IPS-15b (cell line): ENCODE results near the gene BLACAT1.
"Not testable (repeated sequence)": the region's sequence is repeated elsewhere in the genome, so short reads cannot be mapped to it uniquely, and the experiment has no call there.

Experiments
- H3K27me3 ChIP-seq: one replicate; pipeline ENCODE4 v1.6.1; 2013; ENCODE audit warnings: low read length; ENCODE audit not compliant: control insufficient read depth, insufficient read depth
- H3K36me3 ChIP-seq: one replicate; pipeline ENCODE4 v1.6.1; 2013; ENCODE audit warnings: low read length; ENCODE audit not compliant: control insufficient read depth, insufficient read depth
- H3K4me1 ChIP-seq: one replicate; pipeline ENCODE4 v1.6.1; 2013; ENCODE audit warnings: mild to moderate bottlenecking, low read length; ENCODE audit not compliant: control insufficient read depth, insufficient read depth
- H3K4me3 ChIP-seq: one replicate; pipeline ENCODE4 v1.5.1; 2013; ENCODE audit warnings: low read depth, low read length
- H3K9ac ChIP-seq: one replicate; pipeline ENCODE4 v1.6.1; 2013; ENCODE audit warnings: low read depth, mild to moderate bottlenecking, low read length
- H3K9me3 ChIP-seq: one replicate; pipeline ENCODE4 v1.6.1; 2013; ENCODE audit warnings: mild to moderate bottlenecking, low read length; ENCODE audit not compliant: control insufficient read depth, insufficient read depth

BLACAT1 gene

DNA sequence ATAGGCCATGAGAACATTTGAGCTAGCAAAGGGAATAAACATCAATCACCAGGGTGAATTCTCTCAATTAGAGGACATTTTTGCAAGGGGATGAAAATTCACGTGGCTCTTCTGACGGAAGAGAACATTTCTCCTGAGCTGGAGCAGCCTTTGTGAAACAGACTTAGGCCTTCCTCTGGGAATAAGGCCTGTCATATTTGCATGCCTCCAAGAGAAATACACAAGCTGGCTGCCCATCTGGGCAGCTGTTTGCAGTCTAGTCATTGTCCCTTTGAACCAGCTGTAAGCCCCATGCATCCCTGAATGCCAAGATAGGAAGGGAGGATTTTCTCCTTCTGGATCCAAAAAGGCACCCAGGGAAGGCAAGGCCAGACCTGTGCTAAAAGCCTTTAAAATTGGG, 39.5 kb downstream of the BLACAT1 start:
- H3K27me3 ChIP-seq = no peaks in the 10 kb centered on the region
- H3K9me3 ChIP-seq = no peaks in the 10 kb centered on the region
- H3K4me3 ChIP-seq = no peak overlapping the region
- no peak overlapping the region for H3K9ac ChIP-seq
- no peaks in the 10 kb centered on the region for H3K36me3 ChIP-seq
- no peaks in the 10 kb centered on the region for H3K4me1 ChIP-seq

GRCh38 chr1:205410581-205411298, 45.1 kb downstream of the BLACAT1 start:
- H3K4me3 ChIP-seq = no peak overlapping the region
- H3K36me3 ChIP-seq = no peaks in the 10 kb centered on the region
- no peaks in the 10 kb centered on the region for H3K4me1 ChIP-seq
- H3K9ac ChIP-seq = no peak overlapping the region
- H3K9me3 ChIP-seq = peaks cover 11% of the 10 kb centered on the region
- H3K27me3 ChIP-seq = no peaks in the 10 kb centered on the region

GRCh38 chr1:205407970-205408369, 47.9 kb downstream of the BLACAT1 start:
- H3K9ac ChIP-seq = no peak overlapping the region
- H3K4me3 ChIP-seq = no peak overlapping the region
- H3K9me3 ChIP-seq = peaks cover 11% of the 10 kb centered on the region
- no peaks in the 10 kb centered on the region for H3K4me1 ChIP-seq
- H3K36me3 ChIP-seq = no peaks in the 10 kb centered on the region
- no peaks in the 10 kb centered on the region for H3K27me3 ChIP-seq

DNA sequence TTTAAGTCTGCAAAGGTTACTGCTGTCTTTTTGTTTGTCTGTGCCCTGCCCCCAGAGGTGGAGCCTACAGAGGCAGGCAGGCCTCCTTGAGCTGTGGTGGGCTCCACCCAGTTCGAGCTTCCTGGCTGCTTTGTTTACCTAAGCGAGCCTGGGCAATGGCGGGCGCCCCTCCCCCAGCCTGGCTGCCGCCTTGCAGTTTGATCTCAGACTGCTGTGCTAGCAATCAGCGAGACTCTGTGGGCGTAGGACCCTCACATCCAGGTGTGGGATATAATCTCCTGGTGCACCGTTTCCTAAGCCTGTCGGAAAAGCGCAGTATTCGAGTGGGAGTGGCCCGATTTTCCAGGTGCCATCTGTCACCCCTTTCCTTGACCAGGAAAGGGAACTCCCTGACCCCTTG, 49.6 kb downstream of the BLACAT1 start:
- peaks cover 11% of the 10 kb centered on the region for H3K9me3 ChIP-seq
- H3K27me3 ChIP-seq, H3K9ac ChIP-seq, H3K4me1 ChIP-seq, H3K36me3 ChIP-seq, H3K4me3 ChIP-seq: not testable (repeated sequence)
